Hepatocyte (in vitro differentiated cells): Measurements from ENCODE around the gene SLC22A23.

Experiments used
- EZH2 ChIP-seq: fragments of 200-600 bp; sonication (generic); IDR thresholded peaks from 2 replicates; pipeline ENCODE4 v1.6.1; 2016; ENCODE audit warnings: antibody characterized with exemption, mild to moderate bottlenecking, borderline replicate concordance
- EZH2phosphoT487 ChIP-seq: fragments of 200-600 bp; sonication (generic); IDR thresholded peaks from one replicate; pipeline ENCODE4 v1.6.1; 2018; ENCODE audit warnings: antibody characterized with exemption, mild to moderate bottlenecking, low read depth, moderate library complexity; ENCODE audit not compliant: unreplicated experiment, severe bottlenecking

- TF ChIP-seq EZH2: no peak
- TF ChIP-seq EZH2phosphoT487: no peak
These were observed 33.2 kb downstream of the SLC22A23 start for GRCh38 chr6:3423439-3424184.
